Activated CD4-positive, alpha-beta T cell treated with anti-CD3 and anti-CD28 coated beads, Interleukin-2, amount 50 U/mL, for 48 hours (primary cell): ENCODE results near the gene STRN4.
A peak's percentile ranks its signal among the peaks of the same experiment; 100 is the strongest.
"Not testable (repeated sequence)": the region's sequence is repeated elsewhere in the genome, so short reads cannot be mapped to it uniquely, and the experiment has no call there.

Source experiments
- DNase-seq, 2 experiments: peaks; one replicate each; pipeline ENCODE4 v3.0.0-alpha.2; 2020

Gene STRN4, protein sequence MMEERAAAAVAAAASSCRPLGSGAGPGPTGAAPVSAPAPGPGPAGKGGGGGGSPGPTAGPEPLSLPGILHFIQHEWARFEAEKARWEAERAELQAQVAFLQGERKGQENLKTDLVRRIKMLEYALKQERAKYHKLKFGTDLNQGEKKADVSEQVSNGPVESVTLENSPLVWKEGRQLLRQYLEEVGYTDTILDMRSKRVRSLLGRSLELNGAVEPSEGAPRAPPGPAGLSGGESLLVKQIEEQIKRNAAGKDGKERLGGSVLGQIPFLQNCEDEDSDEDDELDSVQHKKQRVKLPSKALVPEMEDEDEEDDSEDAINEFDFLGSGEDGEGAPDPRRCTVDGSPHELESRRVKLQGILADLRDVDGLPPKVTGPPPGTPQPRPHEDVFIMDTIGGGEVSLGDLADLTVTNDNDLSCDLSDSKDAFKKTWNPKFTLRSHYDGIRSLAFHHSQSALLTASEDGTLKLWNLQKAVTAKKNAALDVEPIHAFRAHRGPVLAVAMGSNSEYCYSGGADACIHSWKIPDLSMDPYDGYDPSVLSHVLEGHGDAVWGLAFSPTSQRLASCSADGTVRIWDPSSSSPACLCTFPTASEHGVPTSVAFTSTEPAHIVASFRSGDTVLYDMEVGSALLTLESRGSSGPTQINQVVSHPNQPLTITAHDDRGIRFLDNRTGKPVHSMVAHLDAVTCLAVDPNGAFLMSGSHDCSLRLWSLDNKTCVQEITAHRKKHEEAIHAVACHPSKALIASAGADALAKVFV

GRCh38 chr19:46746281-46747057 is at the start of gene STRN4:
TSS of gene STRN4 (minus strand) at chr19:46746450. CDS start at chr19:46746430, 20 bp downstream.
- peak; percentile 44 to 53 for DNase-seq

DNA sequence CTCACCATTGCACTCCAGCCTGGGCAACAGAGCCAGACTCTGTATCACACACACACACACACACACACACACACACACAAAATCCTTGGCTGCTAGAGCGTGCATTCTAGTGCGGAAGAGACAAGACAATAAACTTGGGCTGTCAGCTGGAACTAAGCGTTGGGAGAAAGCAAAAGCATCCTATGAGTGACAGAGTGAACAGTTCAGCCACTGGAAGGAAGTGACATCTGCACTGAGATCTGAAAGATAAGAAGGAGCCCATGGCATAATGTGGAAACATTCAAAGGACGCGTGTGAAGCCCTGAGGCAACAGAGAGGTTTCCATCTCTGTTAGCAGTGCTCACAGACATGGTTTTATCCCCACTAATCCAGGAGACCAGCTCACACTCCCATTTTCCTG is 45.7 kb upstream of the STRN4 start:
- no peak for DNase-seq

DNA sequence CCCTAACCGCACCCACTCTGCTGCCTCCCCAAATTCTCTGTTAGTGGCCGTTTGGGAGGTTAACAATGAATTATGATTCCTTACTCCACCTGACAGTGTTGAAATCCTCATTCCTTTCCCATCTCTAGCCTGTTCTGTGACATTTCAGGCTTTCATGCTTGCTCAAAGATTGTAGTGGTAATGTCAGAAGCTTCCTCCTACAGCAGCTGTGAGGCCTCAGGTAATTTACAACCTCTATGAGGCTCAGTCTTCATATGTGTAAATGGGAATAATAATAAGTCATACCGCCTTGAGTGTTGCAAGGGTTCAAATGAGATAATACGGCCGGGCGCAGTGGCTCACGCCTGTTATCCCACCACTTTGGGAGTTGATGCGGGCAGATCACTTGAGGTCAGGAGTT is 43.1 kb upstream of the STRN4 start:
- no peak for DNase-seq

GRCh38 chr19:46788968-46789338 is 42.7 kb upstream of the STRN4 start:
- DNase-seq: no peak

DNA sequence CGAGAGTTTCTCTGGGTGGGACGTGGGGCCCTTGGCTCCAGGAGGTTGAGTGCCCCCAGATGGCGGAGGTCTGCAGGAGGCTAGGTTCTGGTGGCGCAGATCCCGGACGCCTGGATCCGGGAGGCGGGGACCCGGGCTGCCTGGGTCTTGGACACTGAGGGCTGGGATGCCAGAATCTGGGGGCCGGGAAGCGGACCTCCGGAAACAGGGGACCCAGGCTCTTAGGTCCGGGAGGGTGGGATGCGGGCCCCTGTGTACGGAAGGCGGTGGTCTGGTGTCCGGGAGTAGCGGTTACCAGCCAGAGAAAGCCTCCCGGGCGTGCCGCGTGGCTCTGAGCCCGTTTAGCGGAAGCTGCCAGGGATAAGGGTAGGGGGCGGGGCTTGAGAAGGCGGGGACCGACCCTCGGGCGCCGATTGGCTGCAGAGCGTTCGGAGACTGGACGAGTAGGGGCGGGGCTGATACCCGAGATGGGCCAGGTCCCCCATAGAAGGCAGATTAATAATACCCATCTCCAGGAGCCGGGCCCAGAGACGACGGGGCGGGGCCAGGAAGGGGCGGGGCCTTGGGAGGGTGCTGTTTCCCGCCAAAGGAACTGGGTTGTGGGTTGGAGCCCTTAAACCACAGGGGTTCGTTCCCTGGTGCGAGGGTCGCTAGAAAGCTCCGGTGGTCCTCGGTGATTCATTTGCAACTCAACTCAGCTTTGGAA is 42.2 kb upstream of the STRN4 start, which contains the start of gene SLC1A5:
Gene SLC1A5 (minus strand): TSS at position 333 of the 706 bp plus-strand sequence. CDS start 629 bp downstream, outside the sequence.
- DNase-seq: peak; percentile 99 to 100

DNA sequence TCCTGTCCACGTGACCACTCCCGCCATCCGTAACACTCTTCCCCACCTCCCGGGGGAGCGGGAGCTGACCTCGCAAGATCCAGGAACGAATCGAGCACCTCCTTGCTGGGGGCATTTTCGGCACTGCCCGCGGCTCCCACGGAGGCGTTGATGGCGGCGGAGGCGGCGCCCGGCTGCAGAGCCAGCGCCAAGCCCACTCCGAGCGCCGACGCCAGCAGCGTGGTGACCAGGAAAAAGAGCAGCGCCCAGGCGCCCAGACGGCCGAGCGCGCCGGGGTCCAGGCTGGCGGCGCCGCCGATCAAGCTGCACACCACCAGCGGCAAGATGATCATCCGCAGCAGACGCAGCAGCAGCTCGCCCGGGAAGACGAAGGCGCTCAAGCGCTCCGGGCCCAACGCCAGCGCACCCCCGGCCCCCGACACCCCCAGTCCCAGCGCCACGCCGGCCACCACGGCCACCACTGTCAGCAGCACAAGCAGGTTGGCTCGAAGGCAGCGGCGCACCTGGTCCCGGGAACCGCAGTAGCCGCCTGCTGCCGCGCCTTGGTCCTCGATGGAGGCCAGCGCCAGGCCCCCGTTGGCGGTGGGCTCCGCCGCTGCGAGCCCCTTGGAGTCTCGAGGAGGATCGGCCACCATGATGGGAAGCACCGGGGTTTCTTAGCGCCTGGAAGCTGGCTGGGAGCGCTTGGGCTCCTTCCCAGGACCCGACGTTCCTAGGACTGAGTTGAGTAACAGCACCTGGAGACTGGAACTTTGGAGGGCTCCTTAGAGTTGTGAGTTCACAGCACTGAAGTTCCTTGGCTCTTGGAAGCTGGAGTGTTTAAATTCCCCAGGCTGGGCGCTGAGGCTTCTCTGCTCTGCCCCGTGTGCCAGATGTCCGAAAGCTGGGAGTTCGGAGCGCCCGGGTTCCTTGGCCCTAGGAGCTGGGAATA is 41.3 kb upstream of the STRN4 start:
- peak; percentile 42 to 56 for DNase-seq

GRCh38 chr19:46787040-46787330 is 40.7 kb upstream of the STRN4 start:
- no peak for DNase-seq

DNA sequence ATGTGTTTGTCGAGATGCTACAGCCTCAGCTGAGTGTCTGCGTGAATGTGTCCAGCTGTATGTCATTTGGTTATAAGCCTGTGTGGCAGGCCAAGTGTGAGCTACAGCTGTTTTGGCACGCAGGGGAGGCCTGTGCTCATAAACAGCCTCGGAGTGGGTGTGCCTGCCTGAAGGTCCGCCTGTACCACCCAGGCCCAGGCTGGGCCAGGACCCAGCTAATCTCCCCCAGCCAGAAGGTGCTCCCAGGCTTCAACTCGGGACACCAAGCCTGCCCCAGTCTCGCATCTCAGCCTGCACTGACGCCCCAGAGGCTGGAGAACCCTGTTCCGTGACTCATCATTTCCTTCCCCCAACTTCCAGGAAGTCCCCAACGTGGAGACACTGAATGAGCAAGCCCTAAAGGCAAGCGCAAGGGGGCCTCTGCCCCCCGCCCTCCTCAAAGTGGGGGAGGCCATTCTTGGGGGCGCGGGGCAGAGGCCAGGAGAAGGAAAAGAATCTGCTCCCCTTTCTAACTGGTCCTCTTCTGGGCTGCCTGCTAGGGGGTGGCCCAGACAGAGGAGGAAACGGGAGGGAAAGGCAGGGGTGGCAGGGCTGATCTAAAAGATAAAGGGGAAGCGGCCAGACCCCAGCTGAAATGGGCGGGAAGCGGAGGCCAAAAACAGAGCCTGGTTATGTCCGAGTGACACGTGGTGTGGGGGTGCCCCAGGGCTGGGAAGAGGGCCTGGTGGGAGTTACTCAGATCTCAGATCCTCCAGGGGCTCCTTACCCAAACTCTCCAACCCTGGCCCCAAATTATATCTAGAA is 40.2 kb upstream of the STRN4 start:
- DNase-seq: peak; percentile 82 to 87

- no peak for DNase-seq
Observed at GRCh38 chr19:46785980-46786235, 39.7 kb upstream of the STRN4 start.

GRCh38 chr19:46785054-46785979 is 39.1 kb upstream of the STRN4 start:
- DNase-seq: peak in 1 of 2 experiments; percentile 26

DNA sequence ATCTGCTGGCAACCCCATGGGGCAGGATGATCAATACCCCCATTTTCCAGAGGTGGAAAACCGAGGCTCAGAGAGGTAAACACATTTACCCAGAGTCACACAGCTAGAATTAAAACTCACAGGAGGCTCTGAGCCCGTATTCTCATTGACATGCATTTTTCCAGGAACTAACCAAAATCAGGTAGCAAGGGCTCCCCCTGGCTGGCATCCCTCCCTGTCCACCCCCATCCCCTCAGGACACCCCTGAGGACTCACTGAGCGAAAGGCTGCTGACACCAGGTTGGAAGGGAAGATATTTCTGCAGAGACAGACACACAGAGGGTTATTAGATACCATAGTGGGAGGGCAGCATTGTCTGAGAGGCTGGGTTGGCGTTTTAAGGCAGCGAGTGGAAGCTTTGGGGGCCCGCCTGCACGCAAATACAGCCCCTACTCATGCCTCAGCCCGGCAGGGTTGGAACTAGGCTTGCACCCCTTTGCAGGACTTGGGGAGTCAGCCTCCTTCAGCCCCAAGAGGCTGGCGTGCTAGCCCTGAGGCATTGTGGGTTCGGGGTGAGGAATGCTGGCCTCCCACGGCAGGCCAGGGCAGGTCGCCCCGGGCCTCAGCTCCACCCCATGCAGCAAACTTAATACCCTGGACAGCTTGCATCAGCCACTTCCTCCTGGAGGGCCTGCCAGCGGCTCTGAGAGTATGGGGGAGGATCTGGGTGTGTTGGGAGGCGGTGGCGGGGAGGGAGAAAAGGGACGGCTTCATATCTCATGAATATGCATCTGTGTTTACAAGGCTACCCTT is 38.2 kb upstream of the STRN4 start:
- peak; percentile 74 to 80 for DNase-seq

GRCh38 chr19:46783670-46784069 is 37.4 kb upstream of the STRN4 start:
- no peak for DNase-seq

- no peak for DNase-seq
Observed at GRCh38 chr19:46782355-46783019, 36.2 kb upstream of the STRN4 start.

DNA sequence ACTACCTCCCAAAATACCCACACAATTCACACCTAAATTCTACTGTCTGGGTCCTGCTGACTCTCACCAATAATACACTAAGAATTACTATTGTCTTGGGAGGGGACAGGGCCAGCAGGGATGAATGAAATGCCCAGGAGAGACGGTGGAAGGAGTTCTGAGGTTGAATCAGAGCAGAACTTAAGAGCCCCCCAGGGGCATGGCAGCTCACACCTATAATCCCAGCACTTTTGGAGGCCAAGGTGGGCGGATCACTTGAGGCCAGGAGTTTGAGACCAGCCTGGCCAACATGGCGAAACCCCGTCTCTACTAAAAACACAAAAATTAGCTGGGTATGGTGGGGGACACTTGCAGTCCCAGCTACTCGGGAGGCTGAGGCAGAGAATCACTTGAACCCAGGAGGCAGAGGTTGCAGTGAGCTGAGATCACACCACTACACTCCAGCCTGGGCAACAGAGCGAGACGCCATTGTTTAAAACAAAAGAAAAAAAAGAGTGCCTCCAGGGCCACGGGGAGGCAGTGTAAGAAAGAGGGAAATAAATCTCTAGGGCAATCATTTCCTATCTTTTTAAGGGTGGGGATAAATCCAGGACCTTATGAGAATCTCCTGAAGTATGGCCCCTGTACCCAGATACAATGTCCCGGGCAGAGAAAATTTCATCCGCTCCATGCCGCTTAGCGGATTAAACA is 31.9 kb upstream of the STRN4 start:
- not testable (repeated sequence) for DNase-seq

- DNase-seq: peak in 1 of 2 experiments; percentile 32
Observed at GRCh38 chr19:46776927-46777911, 31.0 kb upstream of the STRN4 start.

GRCh38 chr19:46775642-46776258 is 29.5 kb upstream of the STRN4 start:
- DNase-seq: no peak
